Prostate gland (tissue), 2 donors: ENCODE measurements around the gene TBC1D21. TPM values are rescaled to one million over a fixed set of nuclear protein-coding genes. Genes with fewer than 3 reads are reported as not detected.

ENCODE experiments used
- DNase-seq: peaks from one replicate; pipeline ENCODE4 v3.0.0-alpha.2; 2019; ENCODE audit warnings: low spot score
- H3K27ac ChIP-seq, 2 donors: fragments of 200-600 bp; sonication (generic); 2 replicates each; pipeline ENCODE4 v1.5.1; 2017 to 2019
- H3K27me3 ChIP-seq: fragments of 200-600 bp; sonication (generic); replicated peaks from 2 replicates; pipeline ENCODE4 v1.5.1; 2019; ENCODE audit not compliant: insufficient read depth
- H3K36me3 ChIP-seq, 2 donors: fragments of 200-600 bp; sonication (generic); 1 replicate in 1 of 2; 2 replicates in 1 of 2; pipeline versions ENCODE4 v1.5.1 to v1.8.1; 2017 to 2019
- H3K4me1 ChIP-seq: fragments of 200-600 bp; sonication (generic); replicated peaks from 2 replicates; pipeline ENCODE4 v1.5.1; 2019
- H3K4me3 ChIP-seq, 2 donors: fragments of 200-600 bp; sonication (generic); 2 replicates each; pipeline ENCODE4 v1.5.1; 2017 to 2019
- H3K9me3 ChIP-seq: fragments of 200-600 bp; sonication (generic); 2 replicates; pipeline ENCODE4 v1.5.1; 2017
- POLR2A ChIP-seq: fragments of 450-650 bp; IDR thresholded peaks from one replicate; pipeline ENCODE4 v1.6.1; 2016; ENCODE audit warnings: antibody characterized with exemption, mild to moderate bottlenecking
- POLR2AphosphoS5 ChIP-seq: sonication (generic); formaldehyde crosslinking; IDR thresholded peaks from one replicate; pipeline ENCODE4 v1.6.1; 2017; ENCODE audit warnings: antibody characterized with exemption
- WGBS: methylation state at CpG from one replicate; pipeline ENCODE4 v1.1.5; 2018; 5-methylcytosine and 5-hydroxymethylcytosine counted together
- intact Hi-C: fragments of 100-400 bp; cut with DNase I; formaldehyde crosslinking; loops from one replicate; pipeline ENCODE4 v1.14.2; 2022
- total RNA-seq, 2 donors: library from RNA; depleted of rRNA; stranded (reverse); fragments of >200 nt; gene quantifications; one replicate each; pipeline ENCODE4 v1.1.0, GENCODE V29; 2016
- TF ChIP-seq, protein P1 (sequence below), 4 experiments: fragments of 200-600 bp in 2 of 4; fragments of 450-650 bp in 2 of 4; sonication (generic) in 2 of 4; IDR thresholded peaks; 1 replicate in 3 of 4; 2 replicates in 1 of 4; pipeline ENCODE4 v1.5.1; 2016 to 2019; ENCODE audit warnings: antibody characterized with exemption in 4 of 4, mild to moderate bottlenecking in 2 of 4, moderate library complexity in 2 of 4

The TBC1D21 gene
- total RNA-seq, 2 donors from 2014 or later = 1.4 TPM; not detected in 1

DNA sequence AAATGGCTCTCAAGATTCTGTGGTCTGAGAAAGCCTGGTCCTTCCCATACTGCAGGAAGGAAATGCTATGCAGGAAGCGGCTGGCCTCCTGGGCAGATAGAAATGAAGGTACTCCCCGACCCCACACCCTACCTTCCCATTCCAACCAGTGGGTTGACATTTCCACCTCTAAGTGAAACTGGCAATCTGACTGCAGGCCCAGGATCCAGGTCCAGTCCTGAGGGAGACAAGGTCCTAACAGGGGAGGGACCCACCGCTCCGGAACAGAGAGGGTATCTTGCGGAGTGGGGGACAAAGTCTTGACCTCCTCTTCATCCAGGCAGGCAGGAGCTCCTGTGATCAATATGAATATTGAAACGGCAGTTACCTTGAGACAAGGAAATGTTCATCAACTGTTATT lies 46.3 kb downstream of the TBC1D21 start:
- TF ChIP-seq, protein P1, sequence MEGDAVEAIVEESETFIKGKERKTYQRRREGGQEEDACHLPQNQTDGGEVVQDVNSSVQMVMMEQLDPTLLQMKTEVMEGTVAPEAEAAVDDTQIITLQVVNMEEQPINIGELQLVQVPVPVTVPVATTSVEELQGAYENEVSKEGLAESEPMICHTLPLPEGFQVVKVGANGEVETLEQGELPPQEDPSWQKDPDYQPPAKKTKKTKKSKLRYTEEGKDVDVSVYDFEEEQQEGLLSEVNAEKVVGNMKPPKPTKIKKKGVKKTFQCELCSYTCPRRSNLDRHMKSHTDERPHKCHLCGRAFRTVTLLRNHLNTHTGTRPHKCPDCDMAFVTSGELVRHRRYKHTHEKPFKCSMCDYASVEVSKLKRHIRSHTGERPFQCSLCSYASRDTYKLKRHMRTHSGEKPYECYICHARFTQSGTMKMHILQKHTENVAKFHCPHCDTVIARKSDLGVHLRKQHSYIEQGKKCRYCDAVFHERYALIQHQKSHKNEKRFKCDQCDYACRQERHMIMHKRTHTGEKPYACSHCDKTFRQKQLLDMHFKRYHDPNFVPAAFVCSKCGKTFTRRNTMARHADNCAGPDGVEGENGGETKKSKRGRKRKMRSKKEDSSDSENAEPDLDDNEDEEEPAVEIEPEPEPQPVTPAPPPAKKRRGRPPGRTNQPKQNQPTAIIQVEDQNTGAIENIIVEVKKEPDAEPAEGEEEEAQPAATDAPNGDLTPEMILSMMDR (IDR thresholded peaks at IDR 0.05) = no peak
- TF ChIP-seq POLR2AphosphoS5 = no peak
- TF ChIP-seq POLR2A = no peak
- Histone ChIP-seq H3K36me3 (no peaks in the 10 kb centered on the region), H3K4me3 (no peak overlapping the region), H3K4me1 (peaks cover 3% of the 10 kb centered on the region), H3K27me3 (no peaks in the 10 kb centered on the region), H3K27ac (no peak overlapping the region), H3K9me3 (no peaks in the 10 kb centered on the region)
- intact Hi-C loops = no loop called here
- 84% methylated on average over 6 of the region's 6 CpGs for WGBS
- DNase-seq = no peak

DNA sequence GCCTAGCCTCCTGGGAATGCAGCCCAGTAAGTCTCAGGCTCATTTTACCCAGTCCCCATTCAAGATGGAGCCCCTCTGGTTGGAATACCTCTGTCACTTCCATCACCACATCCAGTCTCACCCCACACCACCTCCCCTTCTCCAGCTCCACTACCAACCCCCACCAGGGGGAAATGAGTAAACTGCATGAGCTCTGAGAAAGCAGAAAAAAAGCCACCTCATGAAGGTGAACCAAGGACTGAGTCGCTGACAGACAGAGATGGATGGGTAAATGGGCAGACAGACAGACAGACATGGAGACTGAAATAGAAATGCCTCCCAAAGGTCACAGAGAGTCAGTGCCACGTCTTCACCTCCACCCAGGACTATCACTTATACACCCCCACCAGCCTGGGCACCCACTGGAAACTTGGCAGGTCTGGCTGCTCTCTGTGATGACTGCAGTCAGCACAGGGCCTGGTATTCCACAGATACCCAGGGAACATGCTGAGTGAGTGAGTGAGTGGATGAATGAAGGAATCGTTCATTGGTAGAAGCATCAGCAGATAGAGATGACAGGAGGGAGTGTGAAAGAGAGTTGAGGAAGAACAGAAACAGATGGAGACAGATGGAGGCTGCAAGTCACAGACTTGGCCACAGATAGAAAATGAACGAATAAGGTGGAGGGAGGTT lies 48.0 kb downstream of the TBC1D21 start:
- intact Hi-C loops = no loop called here
- H3K9me3 ChIP-seq = no peaks in the 10 kb centered on the region
- no peak for DNase-seq
- H3K27me3 ChIP-seq = no peaks in the 10 kb centered on the region
- no peak overlapping the region for H3K27ac ChIP-seq
- H3K4me1 ChIP-seq = peaks cover 3% of the 10 kb centered on the region
- H3K4me3 ChIP-seq = no peak overlapping the region
- 67% methylated on average over 4 of the region's 4 CpGs for WGBS
- no peaks in the 10 kb centered on the region for H3K36me3 ChIP-seq
- TF ChIP-seq, protein P1 (IDR thresholded peaks at IDR 0.05) = no peak
- no peak for TF ChIP-seq POLR2A
- TF ChIP-seq POLR2AphosphoS5 = no peak

DNA sequence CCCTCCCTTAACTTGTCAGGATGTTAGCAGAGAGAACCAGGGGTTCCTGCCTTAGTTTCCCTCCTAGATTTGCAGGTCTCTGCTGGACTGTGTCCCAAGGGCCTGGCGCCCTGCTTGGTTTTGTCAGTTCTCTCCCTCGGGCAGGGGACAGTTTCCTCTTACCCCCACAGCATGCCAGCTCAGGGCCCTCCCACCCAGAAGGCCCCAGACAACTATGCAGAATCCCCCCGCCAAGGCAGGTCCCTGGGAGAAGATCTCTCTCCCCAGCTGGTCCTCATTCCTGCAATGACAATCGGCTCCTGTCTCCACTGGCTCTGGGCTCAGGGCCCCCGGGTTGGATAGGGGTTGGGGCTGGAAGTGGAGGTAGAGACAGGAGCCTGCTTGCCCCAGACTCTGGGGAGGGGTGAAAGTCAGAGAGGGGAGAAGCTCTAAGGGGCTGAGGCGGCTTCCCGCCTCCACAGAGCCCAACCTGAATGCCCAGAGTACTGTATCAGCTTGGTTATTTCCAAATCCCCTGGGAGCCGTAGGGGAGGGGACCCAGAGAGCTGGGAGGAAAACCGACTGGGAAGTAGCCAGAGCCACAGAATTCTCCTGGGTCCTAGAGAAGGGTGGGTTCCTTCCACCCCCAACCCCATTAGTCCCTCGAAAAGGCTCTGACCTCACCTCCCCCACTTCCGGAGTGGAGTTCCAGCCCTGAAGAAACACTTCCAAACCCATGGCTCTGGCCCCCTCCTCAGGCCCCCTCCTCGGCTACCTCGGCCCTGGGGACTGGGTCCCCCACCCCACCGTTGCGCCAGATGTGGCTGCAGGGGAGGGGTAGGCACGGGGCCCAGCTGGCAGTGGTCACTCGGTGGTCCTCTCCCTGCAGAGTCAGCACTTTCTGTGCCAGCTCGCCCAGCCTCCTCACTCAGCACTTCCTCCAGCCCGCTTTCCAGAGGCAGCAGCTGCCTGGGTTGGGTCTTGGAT lies 49.1 kb downstream of the TBC1D21 start:
- intact Hi-C loops = no loop called here
- Histone ChIP-seq H3K36me3 (no peaks in the 10 kb centered on the region), H3K27ac (peak overlapping the region; percentile 85 to 88), H3K4me1 (peaks cover 3% of the 10 kb centered on the region), H3K9me3 (no peaks in the 10 kb centered on the region), H3K4me3 (no peak overlapping the region), H3K27me3 (no peaks in the 10 kb centered on the region)
- no peak for TF ChIP-seq POLR2AphosphoS5
- TF ChIP-seq, protein P1 (IDR thresholded peaks at IDR 0.05) = no peak
- no peak for TF ChIP-seq POLR2A
- 22% methylated on average over 15 of the region's 19 CpGs for WGBS
- no peak for DNase-seq

DNA sequence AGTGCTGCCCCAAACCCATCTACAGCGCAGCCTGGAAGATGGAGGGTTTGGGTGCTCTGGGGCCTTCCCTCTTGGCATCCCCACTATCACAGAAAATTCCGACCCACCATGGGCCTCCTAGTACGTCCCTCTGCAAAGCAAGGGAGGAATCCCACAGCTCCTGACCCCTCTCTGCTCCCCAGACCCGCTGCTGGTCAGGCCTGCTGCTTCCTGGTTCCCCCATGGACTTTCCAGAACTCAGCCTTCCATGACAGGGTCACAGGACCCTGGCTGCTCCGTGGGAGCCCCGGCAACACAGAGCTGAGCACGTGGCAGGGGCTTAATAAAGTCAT lies 49.8 kb downstream of the TBC1D21 start:
- 67% methylated on average over 6 of the region's 7 CpGs for WGBS
- DNase-seq = no peak
- Histone ChIP-seq H3K36me3 (no peaks in the 10 kb centered on the region), H3K4me3 (no peak overlapping the region), H3K9me3 (no peaks in the 10 kb centered on the region), H3K27ac (peak overlapping the region; percentile 85 to 88), H3K4me1 (peaks cover 5% of the 10 kb centered on the region), H3K27me3 (no peaks in the 10 kb centered on the region)
- intact Hi-C loops = no loop called here
- TF ChIP-seq POLR2AphosphoS5 = no peak
- TF ChIP-seq, protein P1 (IDR thresholded peaks at IDR 0.05) = no peak
- TF ChIP-seq POLR2A = no peak
